Esophagus muscularis mucosa (tissue), 4 donors: ENCODE measurements around the gene ME3.

Source experiments
- EP300 ChIP-seq: sonication (generic); formaldehyde crosslinking; IDR thresholded peaks from one replicate; pipeline ENCODE4 v1.6.1; 2017; ENCODE audit warnings: antibody characterized with exemption
- POLR2A ChIP-seq: fragments of 450-650 bp; IDR thresholded peaks from one replicate; pipeline ENCODE4 v1.6.1; 2017; ENCODE audit warnings: antibody characterized with exemption, moderate library complexity, mild to moderate bottlenecking, low read depth
- POLR2AphosphoS5 ChIP-seq, 2 donors: sonication (generic); formaldehyde crosslinking; IDR thresholded peaks; one replicate each; pipeline ENCODE4 v1.6.1; 2017; ENCODE audit warnings: antibody characterized with exemption in 2 of 2
- TF ChIP-seq, protein P1 (sequence below), 3 experiments: fragments of 200-600 bp in 2 of 3; fragments of 450-650 bp in 1 of 3; sonication (generic) in 2 of 3; IDR thresholded peaks; one replicate each; pipeline ENCODE4 v1.5.1; 2017 to 2019; ENCODE audit warnings: antibody characterized with exemption in 3 of 3, mild to moderate bottlenecking in 2 of 3, moderate library complexity in 1 of 3

DNA sequence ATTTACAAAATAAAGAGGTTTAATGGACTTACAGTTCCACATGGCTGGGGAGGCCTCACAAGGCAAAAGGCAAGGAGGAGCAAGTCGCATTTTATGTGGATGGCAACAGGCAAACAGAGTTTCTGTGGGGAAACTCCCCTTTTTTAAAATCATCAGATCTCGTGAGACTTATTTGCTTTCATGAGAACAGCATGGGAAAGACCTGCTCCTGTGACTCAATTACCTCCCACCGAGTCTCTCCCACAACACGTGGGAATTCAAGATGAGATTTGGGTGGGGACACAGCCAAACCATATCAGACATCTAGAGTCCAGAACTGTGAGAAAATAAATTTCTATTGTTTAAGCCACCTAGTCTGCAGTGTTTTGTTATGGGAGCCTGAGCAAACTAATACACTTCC lies 80.8 kb downstream of the ME3 start:
- TF ChIP-seq, protein P1, sequence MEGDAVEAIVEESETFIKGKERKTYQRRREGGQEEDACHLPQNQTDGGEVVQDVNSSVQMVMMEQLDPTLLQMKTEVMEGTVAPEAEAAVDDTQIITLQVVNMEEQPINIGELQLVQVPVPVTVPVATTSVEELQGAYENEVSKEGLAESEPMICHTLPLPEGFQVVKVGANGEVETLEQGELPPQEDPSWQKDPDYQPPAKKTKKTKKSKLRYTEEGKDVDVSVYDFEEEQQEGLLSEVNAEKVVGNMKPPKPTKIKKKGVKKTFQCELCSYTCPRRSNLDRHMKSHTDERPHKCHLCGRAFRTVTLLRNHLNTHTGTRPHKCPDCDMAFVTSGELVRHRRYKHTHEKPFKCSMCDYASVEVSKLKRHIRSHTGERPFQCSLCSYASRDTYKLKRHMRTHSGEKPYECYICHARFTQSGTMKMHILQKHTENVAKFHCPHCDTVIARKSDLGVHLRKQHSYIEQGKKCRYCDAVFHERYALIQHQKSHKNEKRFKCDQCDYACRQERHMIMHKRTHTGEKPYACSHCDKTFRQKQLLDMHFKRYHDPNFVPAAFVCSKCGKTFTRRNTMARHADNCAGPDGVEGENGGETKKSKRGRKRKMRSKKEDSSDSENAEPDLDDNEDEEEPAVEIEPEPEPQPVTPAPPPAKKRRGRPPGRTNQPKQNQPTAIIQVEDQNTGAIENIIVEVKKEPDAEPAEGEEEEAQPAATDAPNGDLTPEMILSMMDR (IDR thresholded peaks at IDR 0.05) = no peak
- no peak for TF ChIP-seq POLR2A
- TF ChIP-seq EP300 = no peak
- no peak for TF ChIP-seq POLR2AphosphoS5 (IDR thresholded peaks at IDR 0.05)
